H9 (cell line): ENCODE results near the gene PARP9. TPM values are rescaled to one million over a fixed set of nuclear protein-coding genes. Genes with fewer than 3 reads are reported as not detected.

ENCODE experiments used
- DNase-seq: peaks from one replicate; pipeline ENCODE4 v3.0.0-alpha.2; 2017
- H2AFZ ChIP-seq: one replicate; pipeline ENCODE4 v1.6.1; 2013; ENCODE audit warnings: mild to moderate bottlenecking, low read length, control low read depth, moderate library complexity
- H2AK5ac ChIP-seq: 2 replicates; pipeline ENCODE4 v1.6.1; 2013; ENCODE audit warnings: low read length, control low read depth, mixed read lengths; ENCODE audit not compliant: insufficient read length
- H2BK120ac ChIP-seq: one replicate; pipeline ENCODE4 v1.6.1; 2013; ENCODE audit warnings: low read depth, mild to moderate bottlenecking, low read length, control low read depth, inconsistent platforms; ENCODE audit not compliant: poor library complexity, severe bottlenecking
- H2BK12ac ChIP-seq: 2 replicates; pipeline ENCODE4 v1.6.1; 2013; ENCODE audit warnings: low read length, control low read depth, mixed read lengths, low read depth; ENCODE audit not compliant: insufficient read length
- H2BK15ac ChIP-seq: 2 replicates; pipeline ENCODE4 v1.6.1; 2013; ENCODE audit warnings: low read depth, low read length, control low read depth
- H2BK20ac ChIP-seq: one replicate; pipeline ENCODE4 v1.6.1; 2013; ENCODE audit warnings: low read depth, mild to moderate bottlenecking, low read length, control low read depth, inconsistent platforms; ENCODE audit not compliant: poor library complexity, severe bottlenecking
- H2BK5ac ChIP-seq: 2 replicates; pipeline ENCODE4 v1.6.1; 2013; ENCODE audit warnings: low read length, control low read depth, mixed read lengths; ENCODE audit not compliant: insufficient read length
- H3K14ac ChIP-seq: 2 replicates; pipeline ENCODE4 v1.6.1; 2013; ENCODE audit warnings: low read length, control low read depth; ENCODE audit not compliant: insufficient read depth
- H3K18ac ChIP-seq: 2 replicates; pipeline ENCODE4 v1.6.1; 2013; ENCODE audit warnings: low read depth, mild to moderate bottlenecking, mixed read lengths, low read length, control low read depth; ENCODE audit not compliant: insufficient read length
- H3K23ac ChIP-seq: 2 replicates; pipeline ENCODE4 v1.6.1; 2013; ENCODE audit warnings: low read length, control low read depth, mixed read lengths, low read depth; ENCODE audit not compliant: insufficient read length
- H3K23me2 ChIP-seq: 2 replicates; pipeline ENCODE4 v1.6.1; 2013; ENCODE audit warnings: low read depth, mild to moderate bottlenecking, mixed read lengths, low read length, control low read depth; ENCODE audit not compliant: insufficient read length, poor library complexity, severe bottlenecking
- H3K27ac ChIP-seq: 2 replicates; pipeline ENCODE4 v1.5.1; 2013; ENCODE audit warnings: low read length, control low read depth, mixed read lengths, low read depth; ENCODE audit not compliant: insufficient read length
- H3K27me3 ChIP-seq: 2 replicates; pipeline ENCODE4 v1.6.1; 2013; ENCODE audit warnings: low read length, control low read depth, inconsistent platforms; ENCODE audit not compliant: insufficient read depth
- H3K4ac ChIP-seq: 2 replicates; pipeline ENCODE4 v1.6.1; 2013; ENCODE audit warnings: low read depth, mild to moderate bottlenecking, control low read depth, inconsistent platforms, low read length, moderate library complexity
- H3K4me1 ChIP-seq: 2 replicates; pipeline ENCODE4 v1.6.1; 2013; ENCODE audit warnings: low read length, control low read depth, inconsistent platforms; ENCODE audit not compliant: insufficient read depth
- H3K4me2 ChIP-seq: 2 replicates; pipeline ENCODE4 v1.6.1; 2013; ENCODE audit warnings: low read length, control low read depth, mixed read lengths; ENCODE audit not compliant: insufficient read length, insufficient read depth
- H3K56ac ChIP-seq: 2 replicates; pipeline ENCODE4 v1.6.1; 2013; ENCODE audit warnings: low read depth, mild to moderate bottlenecking, mixed read lengths, low read length, control low read depth; ENCODE audit not compliant: insufficient read length
- H3K79me1 ChIP-seq: 2 replicates; pipeline ENCODE4 v1.6.1; 2013; ENCODE audit warnings: low read depth, mild to moderate bottlenecking, moderate library complexity, low read length, control low read depth, inconsistent platforms; ENCODE audit not compliant: insufficient read depth, poor library complexity, severe bottlenecking
- H3K79me2 ChIP-seq: 2 replicates; pipeline ENCODE4 v1.6.1; 2013; ENCODE audit warnings: low read length, control low read depth, inconsistent platforms; ENCODE audit not compliant: insufficient read depth
- H3K9ac ChIP-seq: 2 replicates; pipeline ENCODE4 v1.6.1; 2013; ENCODE audit warnings: low read length, control low read depth, mixed read lengths; ENCODE audit not compliant: insufficient read length; ENCODE audit errors: extremely low read depth
- H3K9me3 ChIP-seq: one replicate; pipeline ENCODE4 v1.6.1; 2013; ENCODE audit warnings: low read depth, low read length, inconsistent platforms; ENCODE audit not compliant: control insufficient read depth
- H3T11ph ChIP-seq: one replicate; pipeline ENCODE4 v1.6.1; 2013; ENCODE audit warnings: mild to moderate bottlenecking, low read length, control low read depth, inconsistent platforms
- H4K20me1 ChIP-seq: one replicate; pipeline ENCODE4 v1.6.1; 2013; ENCODE audit not compliant: control insufficient read depth, insufficient read length, insufficient read depth
- H4K5ac ChIP-seq: 2 replicates; pipeline ENCODE4 v1.6.1; 2013; ENCODE audit warnings: low read depth, mild to moderate bottlenecking, mixed read lengths, low read length, control low read depth; ENCODE audit not compliant: insufficient read length
- H4K8ac ChIP-seq: replicated peaks from 2 replicates; pipeline ENCODE4 v1.6.1; 2013; ENCODE audit warnings: low read length, control low read depth, mixed read lengths, low read depth; ENCODE audit not compliant: insufficient read length
- H4K91ac ChIP-seq: 2 replicates; pipeline ENCODE4 v1.6.1; 2013; ENCODE audit warnings: low read depth, mild to moderate bottlenecking, moderate library complexity, mixed read lengths, low read length, control low read depth; ENCODE audit not compliant: insufficient read length
- H3K27ac Mint-ChIP-seq, 3 experiments: 2 replicates in 2 of 3; 3 replicates in 1 of 3; pipeline ENCODE4 v1.8.0; 2020 to 2021; ENCODE audit warnings: mixed read lengths in 3 of 3, mild to moderate bottlenecking in 1 of 3, moderate library complexity in 1 of 3
- H3K27me3 Mint-ChIP-seq: 2 replicates; pipeline ENCODE4 v1.8.0; 2021; ENCODE audit warnings: low read depth, mild to moderate bottlenecking, moderate library complexity, mixed read lengths
- H3K36me3 Mint-ChIP-seq, 3 experiments: 2 replicates in 2 of 3; 3 replicates in 1 of 3; pipeline ENCODE4 v1.8.0; 2020 to 2021; ENCODE audit warnings: low read depth in 3 of 3, mixed read lengths in 3 of 3; ENCODE audit not compliant: insufficient read depth in 1 of 3
- H3K4me1 Mint-ChIP-seq, 2 experiments: 2 replicates each; pipeline ENCODE4 v1.8.0; 2020; ENCODE audit warnings: mixed read lengths in 2 of 2
- H3K4me3 Mint-ChIP-seq, 2 experiments: 2 replicates in 1 of 2; 3 replicates in 1 of 2; pipeline ENCODE4 v1.8.0; 2020 to 2021; ENCODE audit warnings: mild to moderate bottlenecking in 2 of 2, mixed read lengths in 2 of 2, moderate library complexity in 1 of 2
- H3K9me3 Mint-ChIP-seq, 2 experiments: 2 replicates in 1 of 2; 3 replicates in 1 of 2; pipeline ENCODE4 v1.8.0; 2020; ENCODE audit warnings: mild to moderate bottlenecking in 2 of 2, mixed read lengths in 2 of 2, moderate library complexity in 1 of 2
- CTCF ChIP-seq: fragments of 200-600 bp; sonication (generic); conservative IDR thresholded peaks from 3 replicates; pipeline ENCODE4 v1.8.0; 2021; ENCODE audit warnings: antibody characterized with exemption, mild to moderate bottlenecking
- WGBS: extraction: QIAGEN DNeasy Blood & Tissue Kit; methylation state at CpG from one replicate; pipeline ENCODE4 v1.1.7; 2013; ENCODE audit warnings: missing lambda C conversion rate, low lambda C conversion rate, mixed read lengths; ENCODE audit not compliant: insufficient read length; ENCODE audit errors: extremely low coverage; 5-methylcytosine and 5-hydroxymethylcytosine counted together
- total RNA-seq: library from RNA; stranded (reverse); gene quantifications from 2 replicates; pipeline ENCODE4 v1.2.1, GENCODE V29; 2021

The PARP9 gene
- total RNA-seq, 1 experiment from 2014 or later = 3.4 TPM

GRCh38 chr3:122520861-122521260 lies 43.2 kb downstream of the PARP9 start:
- H3K14ac ChIP-seq = no peak overlapping the region
- no peaks in the 10 kb centered on the region for H3K79me2 ChIP-seq
- H3K4me2 ChIP-seq = no peak overlapping the region
- H3K56ac ChIP-seq = no peak overlapping the region
- no peak overlapping the region for H2AFZ ChIP-seq
- H2BK15ac ChIP-seq = no peak overlapping the region
- H3K4me1 ChIP-seq = no peaks in the 10 kb centered on the region
- no peaks in the 10 kb centered on the region for H3K36me3 Mint-ChIP-seq
- no peaks in the 10 kb centered on the region; a peak in 1 of 4 replicates for H3K4me1 Mint-ChIP-seq
- no peak overlapping the region for H2BK20ac ChIP-seq
- H4K20me1 ChIP-seq = no peaks in the 10 kb centered on the region
- no peak overlapping the region for H2BK12ac ChIP-seq
- no peak overlapping the region for H2AK5ac ChIP-seq
- H3T11ph ChIP-seq = no peak overlapping the region
- no peak overlapping the region for H2BK5ac ChIP-seq
- no peak overlapping the region for H3K27ac Mint-ChIP-seq
- no peak overlapping the region for H3K23ac ChIP-seq
- no peaks in the 10 kb centered on the region; a peak in 1 of 5 replicates for H3K9me3 Mint-ChIP-seq
- H3K27me3 Mint-ChIP-seq = no peaks in the 10 kb centered on the region; the same call in 1 of the 2 replicates
- H4K91ac ChIP-seq = no peak overlapping the region
- H3K4ac ChIP-seq = no peak overlapping the region
- H4K5ac ChIP-seq = no peak overlapping the region
- H2BK120ac ChIP-seq = no peak overlapping the region
- no peaks in the 10 kb centered on the region for H3K9me3 ChIP-seq
- no peaks in the 10 kb centered on the region for H3K27me3 ChIP-seq
- no peaks in the 10 kb centered on the region for H3K23me2 ChIP-seq
- H3K18ac ChIP-seq = no peak overlapping the region
- H3K27ac ChIP-seq = no peak overlapping the region
- no peaks in the 10 kb centered on the region for H3K79me1 ChIP-seq
- no peak for DNase-seq
- H3K9ac ChIP-seq = no peak overlapping the region
- WGBS = no CpG with 5 or more reads among the region's 4 CpGs
- no peak for TF ChIP-seq CTCF
- no peak overlapping the region for H3K4me3 Mint-ChIP-seq
- no peak overlapping the region for H4K8ac ChIP-seq
